Measurements from ENCODE around the gene TTPAL.

The TTPAL gene

GRCh38 chr20:44509762-44510161 is 34.1 kb downstream of the TTPAL start:
- no peak for TF ChIP-seq CTCF (IDR thresholded peaks at IDR 0.05; ENCODE audit: unreplicated experiment in 3 of 3)
- H3K4me3 Mint-ChIP-seq, result no peak overlapping the region
- H3K4me1 Mint-ChIP-seq, result no peaks in the 10 kb centered on the region
- no peak overlapping the region for H3K27ac Mint-ChIP-seq
- H3K36me3 Mint-ChIP-seq (ENCODE audit: low read depth), result peaks cover 38% of the 10 kb centered on the region
- no peaks in the 10 kb centered on the region for H3K9me3 Mint-ChIP-seq
- H3K27me3 Mint-ChIP-seq (ENCODE audit: low read depth), result no peaks in the 10 kb centered on the region

GRCh38 chr20:44513871-44514270 is 38.2 kb downstream of the TTPAL start:
- Mint-ChIP-seq H3K27ac (no peak overlapping the region), H3K27me3 (ENCODE audit: low read depth) (no peaks in the 10 kb centered on the region), H3K9me3 (no peaks in the 10 kb centered on the region), H3K4me3 (no peak overlapping the region), H3K36me3 (ENCODE audit: low read depth) (peaks cover 19% of the 10 kb centered on the region), H3K4me1 (peaks cover 15% of the 10 kb centered on the region)
- TF ChIP-seq CTCF (IDR thresholded peaks at IDR 0.05; ENCODE audit: unreplicated experiment in 3 of 3), result no peak

- no peaks in the 10 kb centered on the region for H3K27me3 Mint-ChIP-seq (ENCODE audit: low read depth)
- TF ChIP-seq CTCF (IDR thresholded peaks at IDR 0.05; ENCODE audit: unreplicated experiment in 3 of 3), result no peak
- H3K4me3 Mint-ChIP-seq, result no peak overlapping the region
- H3K9me3 Mint-ChIP-seq, result no peaks in the 10 kb centered on the region
- H3K4me1 Mint-ChIP-seq, result peaks cover 31% of the 10 kb centered on the region
- no peak overlapping the region for H3K27ac Mint-ChIP-seq
- peaks cover 8% of the 10 kb centered on the region for H3K36me3 Mint-ChIP-seq (ENCODE audit: low read depth)
Observed at GRCh38 chr20:44516491-44516890, 40.8 kb downstream of the TTPAL start.

DNA sequence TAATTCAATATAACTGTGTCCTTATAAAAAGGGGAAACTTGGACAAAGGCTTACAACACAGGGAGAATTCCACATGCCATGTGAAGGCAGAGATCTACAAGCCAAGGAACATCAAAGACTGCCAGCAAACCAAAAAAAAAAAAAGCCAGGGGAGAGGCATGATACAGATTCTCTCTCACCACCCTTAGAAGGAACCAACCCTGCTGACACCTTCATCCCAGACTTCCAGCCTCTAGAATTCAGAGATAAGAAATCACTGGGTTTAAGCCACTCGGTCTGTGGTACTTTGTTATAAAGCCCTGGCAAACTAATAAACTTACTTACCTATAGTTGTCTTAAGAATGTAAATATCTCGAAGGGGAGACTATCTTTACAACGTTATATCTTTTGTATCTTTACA is 41.8 kb downstream of the TTPAL start:
- Mint-ChIP-seq H3K27ac (no peak overlapping the region), H3K4me1 (peaks cover 39% of the 10 kb centered on the region), H3K9me3 (no peaks in the 10 kb centered on the region), H3K4me3 (peak overlapping the region in 1 of 3 experiments; percentile 18), H3K36me3 (ENCODE audit: low read depth) (peaks cover 5% of the 10 kb centered on the region), H3K27me3 (ENCODE audit: low read depth) (no peaks in the 10 kb centered on the region)
- TF ChIP-seq CTCF (IDR thresholded peaks at IDR 0.05; ENCODE audit: unreplicated experiment in 3 of 3), result no peak

DNA sequence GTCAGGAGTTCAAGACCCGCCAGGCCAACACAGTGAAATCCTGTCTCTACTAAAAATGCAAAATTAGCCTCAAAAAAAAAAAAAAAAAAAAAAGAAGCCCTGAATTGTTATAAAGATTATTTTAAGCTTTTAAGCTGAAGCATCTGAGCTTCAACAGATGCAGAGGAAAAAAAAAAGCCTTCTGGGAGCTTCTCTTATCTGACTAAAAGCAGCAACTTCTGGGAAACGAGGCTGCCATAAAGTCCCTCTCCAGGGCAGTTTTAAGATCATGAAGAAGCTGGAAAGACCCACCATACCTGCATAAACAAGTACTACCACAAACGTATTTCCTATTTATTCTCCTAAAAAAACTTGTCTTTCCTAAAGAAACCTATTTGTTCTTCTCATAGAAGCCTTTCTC is 42.6 kb downstream of the TTPAL start:
- Mint-ChIP-seq H3K4me3 (no peak overlapping the region), H3K27ac (no peak overlapping the region), H3K9me3 (no peaks in the 10 kb centered on the region), H3K36me3 (ENCODE audit: low read depth) (peaks cover 5% of the 10 kb centered on the region), H3K27me3 (ENCODE audit: low read depth) (no peaks in the 10 kb centered on the region), H3K4me1 (peaks cover 44% of the 10 kb centered on the region)
- no peak for TF ChIP-seq CTCF (IDR thresholded peaks at IDR 0.05; ENCODE audit: unreplicated experiment in 3 of 3)

- H3K9me3 Mint-ChIP-seq, result no peaks in the 10 kb centered on the region
- no peak overlapping the region for H3K27ac Mint-ChIP-seq
- H3K27me3 Mint-ChIP-seq (ENCODE audit: low read depth), result no peaks in the 10 kb centered on the region
- H3K4me3 Mint-ChIP-seq, result peak overlapping the region; percentile 88 to 94 (median 89)
- no peaks in the 10 kb centered on the region for H3K36me3 Mint-ChIP-seq (ENCODE audit: low read depth)
- peaks cover 44% of the 10 kb centered on the region for H3K4me1 Mint-ChIP-seq
- TF ChIP-seq CTCF (IDR thresholded peaks at IDR 0.05; ENCODE audit: unreplicated experiment in 3 of 3), result no peak
Observed at GRCh38 chr20:44520881-44521280, 45.2 kb downstream of the TTPAL start.

Measured in nephron (organoid).